ENCODE results near the gene RCOR1.

Gene RCOR1

DNA sequence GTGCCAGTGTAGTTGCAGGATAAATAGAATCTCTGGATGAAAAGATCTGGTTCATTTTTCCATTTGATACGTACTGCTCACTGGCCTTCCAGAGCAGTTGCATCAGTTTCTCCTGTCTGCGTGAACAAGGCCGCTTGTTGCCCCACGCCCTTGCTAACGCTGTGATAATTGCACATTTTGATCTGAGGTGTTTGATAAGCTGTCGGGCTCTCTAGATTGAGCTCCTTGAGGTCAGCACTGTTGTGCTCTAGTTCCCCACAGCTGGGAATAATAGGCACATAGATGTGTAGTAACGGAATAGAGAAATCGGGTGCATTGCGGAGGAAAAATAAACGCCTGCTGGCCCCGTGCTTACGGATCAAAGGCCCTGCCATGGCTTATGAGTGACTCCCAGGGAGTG is 142.0 kb downstream of the RCOR1 start:
- DNase-seq (ENCODE audit: low read depth in 1 of 2, low spot score in 1 of 2) = no peak
- TF ChIP-seq GABPA (IDR thresholded peaks at IDR 0.05; ENCODE audit: low read depth) (no peak), POLR2AphosphoS5 (IDR thresholded peaks at IDR 0.05; ENCODE audit: low read depth) (0 out of 2 replicates have a peak, but pooled peaks have one; percentile 22)
- Histone ChIP-seq H3K27me3 (ENCODE audit: insufficient read depth, poor library complexity, severe bottlenecking) (no peaks in the 10 kb centered on the region), H3K27ac (replicated peaks) (no peak overlapping the region), H3K4me3 (replicated peaks; ENCODE audit: insufficient read depth, low read length) (no peak overlapping the region)

DNA sequence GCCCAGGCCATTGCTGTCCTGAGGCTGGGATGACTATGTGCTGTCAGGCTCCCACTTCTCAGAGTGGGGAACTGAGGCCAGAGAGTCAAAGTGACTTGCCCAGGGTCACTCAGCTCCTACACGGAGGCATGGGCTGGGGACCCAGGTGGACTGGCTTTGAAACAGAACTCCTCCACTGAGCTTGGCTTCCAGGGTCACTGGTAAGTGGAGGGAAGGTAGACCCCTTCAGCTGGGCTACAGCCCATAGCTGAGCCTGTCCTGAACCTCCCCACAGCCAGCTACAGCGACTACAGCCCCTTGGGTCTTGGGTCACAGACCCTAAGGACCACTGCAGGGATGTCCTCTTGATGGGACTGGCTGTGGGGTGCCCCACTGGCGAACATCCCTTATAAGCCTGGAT is 144.5 kb downstream of the RCOR1 start:
- no peaks in the 10 kb centered on the region for H3K27me3 ChIP-seq (ENCODE audit: insufficient read depth, poor library complexity, severe bottlenecking)
- H3K4me3 ChIP-seq (replicated peaks; ENCODE audit: insufficient read depth, low read length) = no peak overlapping the region
- no peak overlapping the region for H3K27ac ChIP-seq (replicated peaks)
- no peak for DNase-seq (ENCODE audit: low read depth in 1 of 2, low spot score in 1 of 2)
- TF ChIP-seq POLR2AphosphoS5 (IDR thresholded peaks at IDR 0.05; ENCODE audit: low read depth) = no peak
- TF ChIP-seq, protein P1, sequence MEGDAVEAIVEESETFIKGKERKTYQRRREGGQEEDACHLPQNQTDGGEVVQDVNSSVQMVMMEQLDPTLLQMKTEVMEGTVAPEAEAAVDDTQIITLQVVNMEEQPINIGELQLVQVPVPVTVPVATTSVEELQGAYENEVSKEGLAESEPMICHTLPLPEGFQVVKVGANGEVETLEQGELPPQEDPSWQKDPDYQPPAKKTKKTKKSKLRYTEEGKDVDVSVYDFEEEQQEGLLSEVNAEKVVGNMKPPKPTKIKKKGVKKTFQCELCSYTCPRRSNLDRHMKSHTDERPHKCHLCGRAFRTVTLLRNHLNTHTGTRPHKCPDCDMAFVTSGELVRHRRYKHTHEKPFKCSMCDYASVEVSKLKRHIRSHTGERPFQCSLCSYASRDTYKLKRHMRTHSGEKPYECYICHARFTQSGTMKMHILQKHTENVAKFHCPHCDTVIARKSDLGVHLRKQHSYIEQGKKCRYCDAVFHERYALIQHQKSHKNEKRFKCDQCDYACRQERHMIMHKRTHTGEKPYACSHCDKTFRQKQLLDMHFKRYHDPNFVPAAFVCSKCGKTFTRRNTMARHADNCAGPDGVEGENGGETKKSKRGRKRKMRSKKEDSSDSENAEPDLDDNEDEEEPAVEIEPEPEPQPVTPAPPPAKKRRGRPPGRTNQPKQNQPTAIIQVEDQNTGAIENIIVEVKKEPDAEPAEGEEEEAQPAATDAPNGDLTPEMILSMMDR (IDR thresholded peaks at IDR 0.05; ENCODE audit: insufficient read depth, low read length) = no peak
- TF ChIP-seq, protein P2, sequence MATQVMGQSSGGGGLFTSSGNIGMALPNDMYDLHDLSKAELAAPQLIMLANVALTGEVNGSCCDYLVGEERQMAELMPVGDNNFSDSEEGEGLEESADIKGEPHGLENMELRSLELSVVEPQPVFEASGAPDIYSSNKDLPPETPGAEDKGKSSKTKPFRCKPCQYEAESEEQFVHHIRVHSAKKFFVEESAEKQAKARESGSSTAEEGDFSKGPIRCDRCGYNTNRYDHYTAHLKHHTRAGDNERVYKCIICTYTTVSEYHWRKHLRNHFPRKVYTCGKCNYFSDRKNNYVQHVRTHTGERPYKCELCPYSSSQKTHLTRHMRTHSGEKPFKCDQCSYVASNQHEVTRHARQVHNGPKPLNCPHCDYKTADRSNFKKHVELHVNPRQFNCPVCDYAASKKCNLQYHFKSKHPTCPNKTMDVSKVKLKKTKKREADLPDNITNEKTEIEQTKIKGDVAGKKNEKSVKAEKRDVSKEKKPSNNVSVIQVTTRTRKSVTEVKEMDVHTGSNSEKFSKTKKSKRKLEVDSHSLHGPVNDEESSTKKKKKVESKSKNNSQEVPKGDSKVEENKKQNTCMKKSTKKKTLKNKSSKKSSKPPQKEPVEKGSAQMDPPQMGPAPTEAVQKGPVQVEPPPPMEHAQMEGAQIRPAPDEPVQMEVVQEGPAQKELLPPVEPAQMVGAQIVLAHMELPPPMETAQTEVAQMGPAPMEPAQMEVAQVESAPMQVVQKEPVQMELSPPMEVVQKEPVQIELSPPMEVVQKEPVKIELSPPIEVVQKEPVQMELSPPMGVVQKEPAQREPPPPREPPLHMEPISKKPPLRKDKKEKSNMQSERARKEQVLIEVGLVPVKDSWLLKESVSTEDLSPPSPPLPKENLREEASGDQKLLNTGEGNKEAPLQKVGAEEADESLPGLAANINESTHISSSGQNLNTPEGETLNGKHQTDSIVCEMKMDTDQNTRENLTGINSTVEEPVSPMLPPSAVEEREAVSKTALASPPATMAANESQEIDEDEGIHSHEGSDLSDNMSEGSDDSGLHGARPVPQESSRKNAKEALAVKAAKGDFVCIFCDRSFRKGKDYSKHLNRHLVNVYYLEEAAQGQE (IDR thresholded peaks at IDR 0.05; ENCODE audit: insufficient replicate concordance, low read depth) = no peak

DNA sequence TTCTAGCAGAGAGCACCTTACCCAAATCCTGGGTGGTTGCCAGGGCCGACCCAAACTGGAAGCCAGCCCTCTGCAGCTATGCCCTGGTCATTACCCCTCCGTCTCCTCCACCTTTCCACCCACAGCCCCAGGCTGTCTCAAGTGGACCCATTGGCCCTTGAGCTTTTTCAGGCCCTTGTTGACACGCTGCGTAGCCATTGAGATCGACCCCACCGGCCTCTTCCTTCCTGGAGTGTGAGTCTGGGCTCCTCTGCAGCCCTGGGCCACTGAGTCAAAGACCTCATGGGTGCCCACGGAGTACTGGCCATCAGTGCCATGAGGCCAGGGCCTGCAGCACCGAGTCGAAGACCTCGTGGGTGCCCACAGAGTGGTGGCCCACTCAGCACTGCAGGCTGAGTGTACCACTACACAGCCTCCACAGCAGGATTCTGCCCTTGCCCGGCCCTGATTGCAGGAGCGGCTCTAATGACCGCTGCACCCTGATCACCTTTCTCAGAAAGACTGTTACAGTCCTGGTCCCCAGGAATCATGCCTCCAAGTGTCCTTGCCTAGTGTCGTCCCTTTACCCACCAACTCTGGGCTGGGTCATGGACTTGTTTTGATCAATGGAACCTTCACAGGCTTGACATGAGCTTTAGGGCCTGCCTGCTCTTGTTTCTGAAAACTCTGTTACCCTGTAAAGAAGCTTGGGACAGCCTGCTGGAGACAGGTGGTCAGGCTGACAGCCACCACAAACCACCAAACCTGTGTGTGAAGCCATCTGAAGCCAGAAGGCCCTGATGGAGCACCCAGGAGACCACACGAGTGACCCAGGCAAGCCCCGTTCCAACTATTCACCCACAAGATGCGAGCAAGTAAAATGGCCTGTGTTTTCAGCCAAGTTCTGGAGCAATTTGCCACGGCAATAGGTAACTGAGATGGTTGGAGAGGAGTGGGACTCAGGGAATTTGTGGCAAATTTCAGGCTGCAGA is 145.2 kb downstream of the RCOR1 start:
- TF ChIP-seq SPI1 (IDR thresholded peaks at IDR 0.05; ENCODE audit: borderline replicate concordance, low read depth) = no peak
- TF ChIP-seq, protein P2 (IDR thresholded peaks at IDR 0.05; ENCODE audit: insufficient replicate concordance, low read depth) = no peak
- TF ChIP-seq POLR2AphosphoS5 (IDR thresholded peaks at IDR 0.05; ENCODE audit: low read depth) = no peak
- TF ChIP-seq, protein P1 (IDR thresholded peaks at IDR 0.05; ENCODE audit: insufficient read depth, low read length) = no peak
- no peak for TF ChIP-seq GABPA (IDR thresholded peaks at IDR 0.05; ENCODE audit: low read depth)
- no peak for DNase-seq (ENCODE audit: low read depth in 1 of 2, low spot score in 1 of 2)
- Histone ChIP-seq H3K4me3 (replicated peaks; ENCODE audit: insufficient read depth, low read length) (no peak overlapping the region), H3K27me3 (ENCODE audit: insufficient read depth, poor library complexity, severe bottlenecking) (no peaks in the 10 kb centered on the region), H3K27ac (replicated peaks) (no peak overlapping the region)

GRCh38 chr14:102738373-102739189 is 146.1 kb downstream of the RCOR1 start:
- no peaks in the 10 kb centered on the region for H3K27me3 ChIP-seq (ENCODE audit: insufficient read depth, poor library complexity, severe bottlenecking)
- H3K27ac ChIP-seq (replicated peaks) = no peak overlapping the region
- H3K4me3 ChIP-seq (replicated peaks; ENCODE audit: insufficient read depth, low read length) = no peak overlapping the region
- no peak for DNase-seq (ENCODE audit: low read depth in 1 of 2, low spot score in 1 of 2)
- TF ChIP-seq, protein P2 (IDR thresholded peaks at IDR 0.05; ENCODE audit: insufficient replicate concordance, low read depth) = no peak
- TF ChIP-seq SPI1 (IDR thresholded peaks at IDR 0.05; ENCODE audit: borderline replicate concordance, low read depth) = no peak
- no peak for TF ChIP-seq GABPA (IDR thresholded peaks at IDR 0.05; ENCODE audit: low read depth)
- TF ChIP-seq, protein P1 (IDR thresholded peaks at IDR 0.05; ENCODE audit: insufficient read depth, low read length) = no peak
- no peak for TF ChIP-seq POLR2AphosphoS5 (IDR thresholded peaks at IDR 0.05; ENCODE audit: low read depth)

All from HL-60 (cell line).